HG03575 (cell line): ENCODE results near the gene GNAL.
"Not testable (repeated sequence)": the region's sequence is repeated elsewhere in the genome, so short reads cannot be mapped to it uniquely, and the experiment has no call there.

Experiments
- ATAC-seq: cut with Tn5 transposase; IDR thresholded peaks from one replicate; pipeline ENCODE4 v1.9.1; 2021; ENCODE audit not compliant: unreplicated experiment, insufficient number of reproducible peaks, low FRiP score; ENCODE audit errors: extremely low read depth

The GNAL gene

DNA sequence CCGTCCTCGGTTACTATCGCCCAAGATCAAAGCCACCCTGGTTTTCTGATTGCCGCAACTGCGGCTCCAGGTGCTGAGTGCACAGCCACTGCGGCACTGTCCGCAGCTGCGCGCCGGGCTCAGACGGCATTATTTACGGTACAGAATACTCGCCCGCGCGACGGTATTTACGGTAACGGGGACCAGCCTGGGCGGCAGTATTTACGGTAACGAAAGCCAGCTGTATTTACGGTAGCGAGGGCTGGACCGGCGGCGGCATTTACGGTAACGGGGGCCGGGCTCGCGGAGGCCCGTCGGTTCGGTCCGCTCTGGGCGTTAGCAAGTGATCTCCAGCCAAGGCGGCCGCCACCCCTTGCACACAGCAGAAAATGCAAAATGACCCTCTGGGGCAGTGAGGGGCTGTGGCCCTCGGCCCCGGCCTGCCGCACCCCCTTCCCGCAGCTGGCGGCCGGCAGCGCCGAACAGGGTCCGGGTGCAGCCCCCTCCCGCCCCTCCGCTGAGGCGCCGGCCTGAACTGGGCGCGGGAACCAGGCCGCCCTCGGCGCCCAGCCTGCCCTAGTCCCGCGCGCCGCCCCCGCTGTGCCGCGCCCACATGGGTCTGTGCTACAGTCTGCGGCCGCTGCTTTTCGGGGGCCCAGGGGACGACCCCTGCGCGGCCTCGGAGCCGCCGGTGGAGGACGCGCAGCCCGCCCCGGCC lies at the start of gene GNAL:
Gene GNAL (plus strand): TSS at position 293 of the 697 bp plus-strand sequence. CDS start 300 bp downstream, at position 593.
- ATAC-seq, result no peak

DNA sequence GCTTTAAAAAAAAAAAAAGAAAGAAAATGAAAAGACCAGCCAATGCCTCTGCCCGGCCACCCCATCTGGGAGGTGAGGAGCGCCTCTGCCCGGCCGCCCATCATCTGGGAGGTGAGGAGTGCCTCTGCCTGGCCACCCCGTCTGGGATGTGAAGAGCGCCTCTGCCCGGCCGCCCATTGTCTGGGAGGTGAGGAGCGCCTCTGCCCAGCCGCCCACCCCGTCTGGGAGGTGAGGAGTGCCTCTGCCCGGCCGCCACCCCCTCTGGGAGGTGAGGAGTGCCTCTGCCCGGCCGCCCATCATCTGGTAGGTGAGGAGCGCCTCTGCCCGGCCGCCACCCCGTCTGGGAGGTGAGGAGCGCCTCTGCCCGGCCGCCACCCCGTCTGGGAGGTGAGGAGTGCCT lies 41.8 kb upstream of the GNAL start:
- not testable (repeated sequence) for ATAC-seq

DNA sequence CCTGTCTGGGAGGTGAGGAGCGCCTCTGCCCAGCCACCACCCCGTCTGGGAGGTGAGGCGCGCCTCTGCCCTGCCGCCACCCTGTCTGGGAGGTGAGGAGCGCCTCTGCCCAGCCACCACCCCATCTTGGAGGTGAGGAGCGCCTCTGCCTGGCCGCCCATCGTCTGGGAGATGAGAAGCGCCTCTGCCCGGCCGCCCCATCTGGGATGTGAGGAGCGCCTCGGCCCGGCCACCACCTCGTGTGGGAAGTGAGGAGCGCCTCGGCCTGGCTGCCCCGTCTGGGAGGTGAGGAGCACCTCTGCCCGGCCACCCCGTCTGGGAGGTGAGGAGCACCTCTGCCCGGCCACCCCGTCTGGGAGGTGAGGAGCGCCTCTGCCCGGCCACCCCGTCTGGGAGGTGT lies 41.3 kb upstream of the GNAL start:
- not testable (repeated sequence) for ATAC-seq

GRCh38 chr18:11649839-11650238 lies 39.2 kb upstream of the GNAL start:
- ATAC-seq, result no peak

GRCh38 chr18:11651899-11652298 lies 37.2 kb upstream of the GNAL start:
- no peak for ATAC-seq

DNA sequence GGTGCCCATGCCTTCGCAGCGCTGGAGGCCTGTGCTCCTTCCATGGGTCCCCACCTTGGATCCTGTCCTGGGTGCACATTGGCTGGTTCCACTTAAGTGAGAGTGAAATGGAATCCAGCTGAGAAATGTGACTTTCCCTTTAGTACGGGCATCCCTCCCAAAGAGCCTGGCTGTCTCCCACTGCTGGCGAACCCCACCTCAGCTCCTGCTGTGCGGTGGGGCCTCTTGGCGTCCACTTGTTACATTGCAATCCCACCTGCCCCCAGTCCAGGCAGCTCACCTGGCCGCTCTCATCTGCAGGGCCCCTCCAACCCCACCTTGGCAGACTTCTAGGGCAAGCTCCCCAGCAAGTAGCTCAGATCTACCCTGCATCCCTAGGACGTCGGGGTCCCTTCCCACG lies 35.5 kb upstream of the GNAL start:
- ATAC-seq, result no peak

- no peak for ATAC-seq
Measured at GRCh38 chr18:11654736-11655605, 34.1 kb upstream of the GNAL start.

GRCh38 chr18:11655606-11655932 lies 33.5 kb upstream of the GNAL start:
- ATAC-seq, result no peak

GRCh38 chr18:11657152-11657551 lies 31.9 kb upstream of the GNAL start:
- no peak for ATAC-seq

DNA sequence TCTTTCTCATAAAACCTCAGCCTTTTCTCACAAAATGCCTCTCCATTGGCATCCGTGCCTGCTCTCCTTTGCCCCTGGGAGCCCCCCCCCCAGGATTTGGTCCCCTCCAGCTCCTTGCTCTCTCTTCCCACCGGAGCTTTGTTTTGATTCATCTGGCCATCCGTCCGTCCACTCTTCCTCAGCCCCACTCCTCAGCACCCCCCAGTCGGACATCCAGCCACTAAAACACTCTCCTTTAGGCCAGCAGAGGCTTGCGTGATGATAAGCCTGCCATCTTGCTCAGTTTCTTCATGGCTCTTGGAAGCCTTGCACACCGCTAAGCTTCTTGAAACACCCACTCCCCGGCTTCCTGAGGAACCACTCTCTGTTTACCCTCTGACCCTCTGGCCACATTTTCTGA lies 31.5 kb upstream of the GNAL start:
- ATAC-seq, result no peak

DNA sequence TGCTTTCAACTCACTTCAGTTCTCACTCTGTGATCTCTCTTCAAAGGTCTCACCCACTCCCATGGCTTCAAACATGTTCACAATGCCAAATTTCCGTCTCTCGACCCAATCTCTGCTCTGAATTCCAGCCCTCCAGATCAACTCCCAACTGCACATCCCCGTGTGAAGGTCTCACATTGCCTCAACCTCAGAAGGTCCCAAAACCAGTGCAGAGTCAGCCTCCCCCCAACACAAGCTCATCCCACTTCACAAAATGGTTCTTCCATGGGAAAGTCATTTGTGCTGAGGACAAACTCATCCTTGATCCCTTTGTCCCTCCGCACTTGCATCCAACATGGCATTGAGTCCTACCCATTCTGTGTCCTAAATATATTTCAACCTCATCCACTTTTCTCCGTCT lies 31.0 kb upstream of the GNAL start:
- ATAC-seq, result no peak

DNA sequence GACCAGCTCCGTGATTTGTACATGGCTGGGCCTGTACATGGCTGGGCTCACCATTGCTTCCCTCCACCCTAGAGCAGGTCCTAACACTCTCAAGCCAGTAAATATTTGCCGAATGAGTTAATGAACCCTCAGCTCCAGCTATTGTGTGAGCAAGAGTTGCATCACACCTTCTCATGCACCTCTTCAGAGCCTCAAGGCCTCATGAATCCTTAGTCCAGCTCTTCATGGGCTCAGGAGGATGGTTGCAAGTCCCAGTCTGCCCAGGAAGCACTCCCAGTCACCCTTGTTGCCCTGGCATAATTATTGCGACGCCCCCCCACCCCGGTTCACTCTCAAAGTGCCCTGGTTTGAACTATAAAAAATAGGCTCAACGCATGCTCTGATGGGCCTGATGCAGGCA lies 30.1 kb upstream of the GNAL start:
- no peak for ATAC-seq

DNA sequence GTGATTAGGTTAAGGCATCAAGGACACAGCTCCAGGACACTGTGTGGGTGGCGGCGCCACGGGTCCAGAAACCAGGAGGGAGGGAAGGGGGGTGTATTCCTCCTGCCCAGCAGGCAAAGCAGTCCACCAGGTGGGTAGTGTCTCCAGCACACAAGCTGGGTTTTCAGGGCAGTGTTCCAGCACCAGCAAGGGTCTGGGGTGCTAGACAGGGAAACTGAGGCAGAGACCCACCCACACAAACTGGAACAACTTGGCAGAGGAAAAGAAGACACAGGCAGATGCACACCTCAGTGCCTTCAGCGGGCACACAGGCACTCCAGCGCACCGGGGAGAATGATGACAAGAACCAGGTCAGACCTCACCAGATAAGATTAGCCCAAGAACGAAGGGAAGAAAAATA lies 28.4 kb upstream of the GNAL start:
- ATAC-seq, result no peak

- ATAC-seq, result no peak
Measured at GRCh38 chr18:11661430-11661829, 27.6 kb upstream of the GNAL start.

DNA sequence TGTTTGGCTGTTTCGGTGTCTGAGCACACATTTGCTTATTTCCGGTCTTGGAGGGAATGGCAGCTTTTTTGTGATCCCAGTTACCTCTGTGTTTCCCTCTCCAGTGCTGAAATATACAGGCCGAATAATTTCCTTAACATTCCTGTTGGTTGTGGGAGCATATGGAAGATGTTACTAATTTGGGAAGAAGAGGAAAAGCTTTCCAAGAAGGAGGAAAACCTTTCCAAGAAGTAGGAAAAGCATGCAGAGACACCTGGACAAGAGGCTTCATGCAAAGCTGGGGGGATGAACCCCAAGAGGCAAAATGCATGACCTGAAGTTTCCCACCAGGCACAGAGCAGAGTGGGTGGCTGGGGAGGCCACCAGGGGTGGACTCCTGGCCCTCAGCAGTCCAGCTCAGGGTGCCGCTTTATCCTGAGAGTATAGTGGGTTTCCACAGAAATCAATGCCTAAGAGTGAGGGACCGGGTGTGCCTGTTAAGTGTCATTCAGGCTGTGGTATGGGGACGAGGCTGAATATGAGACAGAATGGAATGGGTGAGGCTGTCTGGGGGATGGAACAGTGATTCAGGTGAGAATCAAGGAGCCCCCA lies 25.5 kb upstream of the GNAL start:
- ATAC-seq, result no peak

DNA sequence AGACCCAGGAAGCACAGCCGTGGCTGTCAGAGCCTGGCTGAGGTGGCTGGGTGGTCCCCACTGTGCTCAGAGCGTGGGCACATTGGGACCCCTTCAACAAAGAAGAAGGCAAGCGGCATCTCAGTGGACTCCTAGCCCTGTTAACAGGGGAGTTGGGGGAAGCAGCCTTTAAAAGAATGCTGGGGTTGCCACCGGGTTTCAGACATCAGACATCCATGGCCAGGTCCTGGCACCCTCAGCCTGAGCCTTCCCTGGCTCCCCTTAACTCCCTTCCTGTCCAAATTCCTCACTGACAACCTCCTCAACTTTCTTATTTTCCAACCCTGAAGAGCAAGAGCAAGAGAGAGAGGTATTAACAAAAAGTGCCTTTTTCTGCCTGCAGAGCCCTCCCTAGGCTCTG lies 24.8 kb upstream of the GNAL start:
- ATAC-seq, result no peak

- no peak for ATAC-seq
Measured at GRCh38 chr18:11665146-11665545, 23.9 kb upstream of the GNAL start.

DNA sequence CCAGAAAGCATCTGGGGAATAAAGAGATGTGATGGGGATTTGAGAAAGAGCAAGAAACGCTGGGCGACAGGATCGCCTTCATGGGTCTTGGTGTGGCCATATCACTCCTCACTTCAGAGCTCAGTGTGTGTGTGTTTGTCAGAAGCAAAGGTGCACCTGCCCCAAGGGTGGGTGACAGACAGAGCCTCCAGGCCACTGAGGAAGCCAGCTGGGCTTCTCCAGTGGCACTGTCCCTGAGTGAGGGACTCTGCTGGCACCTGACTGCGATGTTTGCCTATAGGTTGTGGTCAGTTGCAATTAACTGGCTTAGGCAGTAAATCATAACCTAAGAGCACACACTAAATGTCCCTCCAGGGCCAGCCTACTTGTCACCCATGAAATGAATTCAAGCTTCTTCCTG lies 23.5 kb upstream of the GNAL start:
- no peak for ATAC-seq

GRCh38 chr18:11666176-11666575 lies 22.9 kb upstream of the GNAL start:
- ATAC-seq, result no peak

- ATAC-seq, result no peak
Measured at GRCh38 chr18:11666831-11667230, 22.2 kb upstream of the GNAL start.
